Neural cell (in vitro differentiated cells): ENCODE data around the gene ZHX3. TPM values are rescaled to one million over a fixed set of nuclear protein-coding genes. Genes with fewer than 3 reads are reported as not detected.

Source experiments
- H2AFZ ChIP-seq: fragments of 200-600, 300-800 bp; sonication (generic), shearing (Covaris generic); 2 replicates; pipeline ENCODE4 v1.6.0; 2014; ENCODE audit warnings: low read depth, mild to moderate bottlenecking, antibody characterized with exemption, low read length, moderate library complexity
- H3F3A ChIP-seq: fragments of 200-600 bp; shearing (Covaris generic); 2 replicates; pipeline ENCODE4 v1.6.1; 2016; ENCODE audit warnings: mild to moderate bottlenecking, moderate library complexity, mixed read lengths, antibody characterized with exemption, low read length; ENCODE audit not compliant: insufficient read depth, poor library complexity, severe bottlenecking
- H3K27ac ChIP-seq: fragments of 200-600, 300-800 bp; sonication (generic), shearing (Covaris generic); 2 replicates; pipeline ENCODE4 v1.5.1; 2014; ENCODE audit warnings: mild to moderate bottlenecking, low read length, moderate library complexity
- H3K27me3 ChIP-seq: fragments of 300-800, 200-600 bp; sonication (generic), shearing (Covaris generic); 2 replicates; pipeline ENCODE4 v1.6.0; 2014; ENCODE audit warnings: mild to moderate bottlenecking, low read depth, low read length, moderate library complexity; ENCODE audit not compliant: insufficient read depth
- H3K36me3 ChIP-seq: fragments of 300-800, 200-600 bp; sonication (generic), shearing (Covaris generic); 2 replicates; pipeline ENCODE4 v1.5.1; 2014; ENCODE audit warnings: mild to moderate bottlenecking, antibody characterized with exemption, low read length, moderate library complexity; ENCODE audit not compliant: insufficient read depth
- H3K4me2 ChIP-seq: fragments of 300-800, 200-600 bp; sonication (generic), shearing (Covaris generic); 2 replicates; pipeline ENCODE4 v1.6.0; 2014; ENCODE audit warnings: mild to moderate bottlenecking, low read length
- H3K4me3 ChIP-seq: fragments of 300-800, 200-600 bp; sonication (generic), shearing (Covaris generic); 2 replicates; pipeline ENCODE4 v1.5.1; 2014; ENCODE audit warnings: mild to moderate bottlenecking, low read length, moderate library complexity
- H3K79me2 ChIP-seq: fragments of 200-600 bp; shearing (Covaris generic); replicated peaks from 2 replicates; pipeline ENCODE4 v1.6.0; 2014; ENCODE audit warnings: mild to moderate bottlenecking, low read length, moderate library complexity; ENCODE audit not compliant: insufficient read depth
- H3K9ac ChIP-seq: fragments of 300-800, 200-600 bp; sonication (generic), shearing (Covaris generic); 2 replicates; pipeline ENCODE4 v1.6.1; 2016; ENCODE audit warnings: mild to moderate bottlenecking, low read length, mixed read lengths
- H3K9me2 ChIP-seq: fragments of 200-600 bp; shearing (Covaris generic); 2 replicates; pipeline ENCODE4 v1.6.1; 2016; ENCODE audit warnings: mild to moderate bottlenecking, low read length, mixed read lengths; ENCODE audit not compliant: insufficient read depth
- H3K9me3 ChIP-seq: fragments of 200-600, 300-800 bp; sonication (generic), shearing (Covaris generic); 2 replicates; pipeline ENCODE4 v1.6.1; 2016; ENCODE audit warnings: mild to moderate bottlenecking, mixed run types, low read length, moderate library complexity, mixed read lengths
- H4K20me1 ChIP-seq: fragments of 200-600 bp; shearing (Covaris generic); 2 replicates; pipeline ENCODE4 v1.6.1; 2016; ENCODE audit warnings: mild to moderate bottlenecking, mixed run types; ENCODE audit not compliant: insufficient read depth
- CTCF ChIP-seq: fragments of 450-650 bp; IDR thresholded peaks from 2 replicates; pipeline ENCODE4 v1.5.1; 2014; ENCODE audit warnings: antibody characterized with exemption, mild to moderate bottlenecking, moderate library complexity; ENCODE audit not compliant: poor library complexity, severe bottlenecking
- EP300 ChIP-seq: fragments of 450-650 bp; conservative IDR thresholded peaks from 2 replicates; pipeline ENCODE4 v1.6.1; 2014; ENCODE audit warnings: antibody characterized with exemption, mild to moderate bottlenecking, moderate library complexity; ENCODE audit not compliant: poor library complexity, severe bottlenecking
- EZH2 ChIP-seq: fragments of 200-600, 300-800 bp; shearing (Covaris generic), sonication (generic); IDR thresholded peaks from 2 replicates; pipeline ENCODE4 v1.6.1; 2014; ENCODE audit warnings: antibody characterized with exemption, low read length, borderline replicate concordance, mild to moderate bottlenecking; ENCODE audit not compliant: insufficient read depth, poor library complexity, severe bottlenecking
- MXI1 ChIP-seq: fragments of 450-650 bp; conservative IDR thresholded peaks from 2 replicates; pipeline ENCODE4 v1.6.1; 2014; ENCODE audit warnings: antibody characterized with exemption, mild to moderate bottlenecking; ENCODE audit not compliant: poor library complexity, severe bottlenecking
- POLR2AphosphoS5 ChIP-seq: IDR thresholded peaks from 2 replicates; pipeline ENCODE4 v1.6.1; 2012
- RAD21 ChIP-seq: fragments of 450-650 bp; conservative IDR thresholded peaks from 2 replicates; pipeline ENCODE4 v1.6.1; 2014; ENCODE audit warnings: antibody characterized with exemption, mild to moderate bottlenecking, moderate library complexity
- REST ChIP-seq: IDR thresholded peaks from 2 replicates; pipeline ENCODE4 v1.6.1; 2012; ENCODE audit warnings: borderline replicate concordance
- SMC3 ChIP-seq: fragments of 450-650 bp; conservative IDR thresholded peaks from 2 replicates; pipeline ENCODE4 v1.6.1; 2014; ENCODE audit warnings: antibody characterized with exemption, mild to moderate bottlenecking, moderate library complexity; ENCODE audit not compliant: poor library complexity
- TAF1 ChIP-seq: IDR thresholded peaks from 2 replicates; pipeline ENCODE4 v1.6.1; 2012; ENCODE audit warnings: low read depth
- polyA plus RNA-seq: library from polyadenylated mRNA; depleted of rRNA; stranded (reverse); fragments of >200 nt; gene quantifications from 2 replicates; pipeline ENCODE4 v1.2.3, GENCODE V29; 2014

Gene ZHX3
- polyA plus RNA-seq, 1 donor from 2014 or later: 10.3 TPM

GRCh38 chr20:41173161-41173721 lies 144.3 kb downstream of the ZHX3 start:
- H3K79me2 ChIP-seq: no peaks in the 10 kb centered on the region
- TF ChIP-seq REST (no peak), POLR2AphosphoS5 (no peak), SMC3 (peak; percentile 89), MXI1 (no peak), EZH2 (no peak), TAF1 (no peak), EP300 (no peak), RAD21 (peak; percentile 87), CTCF (peak; percentile 83)
- H3F3A ChIP-seq: no peaks in the 10 kb centered on the region
- no peaks in the 10 kb centered on the region for H4K20me1 ChIP-seq
- no peaks in the 10 kb centered on the region for H3K9me3 ChIP-seq
- H3K27me3 ChIP-seq: no peaks in the 10 kb centered on the region
- no peak overlapping the region for H3K4me2 ChIP-seq
- no peak overlapping the region for H3K27ac ChIP-seq
- no peaks in the 10 kb centered on the region for H3K36me3 ChIP-seq
- no peak overlapping the region for H3K9ac ChIP-seq
- no peaks in the 10 kb centered on the region for H3K9me2 ChIP-seq
- no peak overlapping the region for H2AFZ ChIP-seq
- H3K4me3 ChIP-seq: no peak overlapping the region

- Histone ChIP-seq H3K9me3 (no peaks in the 10 kb centered on the region), H3K36me3 (no peaks in the 10 kb centered on the region), H3K9me2 (no peaks in the 10 kb centered on the region), H3K27me3 (no peaks in the 10 kb centered on the region), H3K4me3 (no peak overlapping the region), H3K27ac (no peak overlapping the region), H3K9ac (no peak overlapping the region), H3F3A (no peaks in the 10 kb centered on the region), H4K20me1 (no peaks in the 10 kb centered on the region), H3K4me2 (no peak overlapping the region), H2AFZ (no peak overlapping the region), H3K79me2 (no peaks in the 10 kb centered on the region)
- TF ChIP-seq MXI1 (no peak), POLR2AphosphoS5 (peak; percentile 7)
Measured at GRCh38 chr20:41172296-41173140, 145.0 kb downstream of the ZHX3 start.
